Measurements from ENCODE around the gene CMPK2.
A peak's percentile ranks its signal among the peaks of the same experiment; 100 is the strongest.

Gene CMPK2

GRCh38 chr2:6841537-6842287, 24.0 kb downstream of the CMPK2 start:
- DNase-seq (ENCODE audit: low spot score): no peak

DNA sequence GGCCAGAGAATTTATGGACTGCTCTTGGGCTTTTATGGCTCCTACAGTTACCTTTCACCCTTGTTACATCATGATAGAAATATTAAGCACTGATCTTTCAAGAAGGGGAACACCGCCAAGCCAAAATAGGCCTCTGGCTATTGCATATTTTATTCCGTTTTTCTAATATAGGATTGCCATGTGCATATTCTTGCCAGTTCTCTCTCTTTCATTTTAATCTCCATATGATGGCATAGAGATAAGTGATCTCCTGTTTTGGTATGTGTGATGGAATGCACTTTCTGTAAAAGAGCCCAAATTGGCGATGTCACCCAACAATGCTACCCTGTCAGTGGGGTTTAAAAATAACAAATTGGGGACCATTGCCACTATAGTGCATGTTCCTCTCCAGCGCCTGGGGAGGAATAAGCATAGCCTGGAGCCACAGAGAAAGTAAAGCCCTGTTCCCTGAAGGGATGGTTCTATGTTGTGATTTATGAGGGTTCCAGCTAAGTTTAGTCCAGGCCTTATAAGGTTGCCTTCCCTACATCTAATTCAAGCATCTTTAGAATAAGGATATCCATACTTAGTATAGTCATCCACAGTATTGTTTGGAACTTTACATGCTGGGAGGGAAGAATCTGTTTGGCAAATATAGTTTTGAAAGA, 26.9 kb downstream of the CMPK2 start:
- no peak for DNase-seq (ENCODE audit: low spot score)

- no peak for DNase-seq (ENCODE audit: low spot score)
These were observed 30.2 kb downstream of the CMPK2 start for GRCh38 chr2:6835467-6835866.

- DNase-seq (ENCODE audit: low spot score): no peak
These were observed 31.5 kb downstream of the CMPK2 start for GRCh38 chr2:6834163-6834562.

- no peak for DNase-seq (ENCODE audit: low spot score)
These were observed 32.5 kb downstream of the CMPK2 start for GRCh38 chr2:6833300-6833604.

DNA sequence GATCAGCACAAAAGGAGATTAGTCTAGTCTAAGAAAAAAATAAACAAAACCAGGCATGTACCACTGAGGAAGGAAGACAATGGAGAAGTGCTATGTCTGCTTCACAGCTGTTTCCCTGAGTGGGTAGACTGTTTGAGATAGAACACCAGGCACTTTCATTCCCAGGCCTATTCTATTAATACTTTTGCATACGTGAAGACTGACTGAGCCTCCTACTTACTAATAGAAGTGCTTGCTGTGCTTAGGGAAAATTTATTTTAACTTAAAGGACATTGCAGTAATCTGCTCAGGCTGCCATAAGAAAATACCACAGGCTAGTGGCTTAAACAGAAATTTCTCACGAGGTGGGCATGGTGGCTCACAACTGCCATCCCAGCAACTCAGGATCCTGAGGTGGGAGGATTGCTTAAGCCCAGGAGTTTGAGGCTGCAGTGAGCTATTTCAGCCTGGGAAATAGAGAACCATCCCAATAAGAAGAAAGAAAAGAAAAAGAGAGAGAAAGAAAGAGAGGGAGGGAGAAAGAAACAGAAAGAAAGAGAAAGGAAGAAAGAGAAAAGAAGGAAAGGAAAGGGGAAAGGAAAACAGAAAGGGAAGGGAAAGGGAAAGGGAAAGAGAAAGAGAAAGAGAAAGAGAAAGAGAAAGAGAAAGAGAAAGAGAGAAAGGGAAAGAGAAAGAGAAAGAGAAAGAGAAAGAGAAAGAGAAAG, 33.0 kb downstream of the CMPK2 start:
- DNase-seq (ENCODE audit: low spot score): no peak

- DNase-seq (ENCODE audit: low spot score): no peak
These were observed 34.5 kb downstream of the CMPK2 start for GRCh38 chr2:6831229-6831628.

DNA sequence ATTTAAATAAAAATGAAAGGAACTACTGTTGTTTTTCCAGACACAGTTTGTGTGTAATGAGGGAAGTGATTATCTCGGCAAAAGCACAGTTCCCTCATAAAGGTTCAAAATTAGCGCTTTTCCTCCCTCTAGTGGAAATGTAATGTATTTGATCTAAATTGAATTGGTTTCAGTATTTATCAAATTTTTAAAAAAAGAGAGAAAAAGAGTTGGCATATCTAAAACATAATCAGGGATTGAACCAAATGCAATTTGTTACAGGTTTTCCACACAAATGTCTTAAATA, 37.5 kb downstream of the CMPK2 start:
- peak; percentile 51 for DNase-seq (ENCODE audit: low spot score)

GRCh38 chr2:6827566-6828298, 38.0 kb downstream of the CMPK2 start:
- no peak for DNase-seq (ENCODE audit: low spot score)

DNA sequence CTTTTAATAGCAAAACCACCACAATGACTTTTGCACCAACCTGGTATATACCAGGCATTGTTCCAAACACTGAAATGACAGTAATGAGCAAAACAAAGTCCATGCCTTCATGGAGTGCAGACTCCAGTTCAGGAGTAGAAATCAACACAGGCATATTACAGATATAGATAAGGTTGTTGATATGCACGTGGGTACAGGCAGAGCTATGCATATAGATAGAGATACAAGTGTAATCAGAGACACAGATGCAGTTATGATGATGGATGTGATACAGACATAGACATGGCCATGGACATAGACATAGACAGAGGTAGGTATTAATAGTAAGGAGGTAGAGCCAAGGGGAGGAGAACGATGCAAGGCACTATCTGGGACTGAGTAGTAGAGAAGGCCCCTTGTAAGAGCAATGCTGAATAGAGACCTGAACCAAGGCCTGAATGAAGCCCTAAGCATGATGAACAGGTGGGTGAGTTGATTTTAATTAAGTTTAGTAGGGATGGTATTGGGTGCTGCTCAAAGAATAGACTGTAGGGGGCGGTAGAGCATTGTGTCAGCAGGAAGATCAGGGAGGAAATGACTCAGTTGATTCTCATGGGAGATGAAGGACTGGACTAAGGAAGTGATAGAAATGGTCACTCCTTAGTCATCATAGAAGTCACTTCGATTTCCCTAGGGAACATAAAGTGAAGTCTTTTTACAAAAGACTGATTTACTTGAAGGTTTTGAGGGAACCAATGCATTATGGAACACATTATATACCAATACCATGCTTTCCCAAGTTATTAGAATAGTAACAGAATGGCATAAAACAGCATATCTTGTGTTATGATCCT, 39.4 kb downstream of the CMPK2 start:
- DNase-seq (ENCODE audit: low spot score): peak; percentile 49

GRCh38 chr2:6824962-6825361, 40.7 kb downstream of the CMPK2 start:
- DNase-seq (ENCODE audit: low spot score): peak; percentile 32

- no peak for DNase-seq (ENCODE audit: low spot score)
These were observed 42.6 kb downstream of the CMPK2 start for GRCh38 chr2:6823111-6823510.

DNA sequence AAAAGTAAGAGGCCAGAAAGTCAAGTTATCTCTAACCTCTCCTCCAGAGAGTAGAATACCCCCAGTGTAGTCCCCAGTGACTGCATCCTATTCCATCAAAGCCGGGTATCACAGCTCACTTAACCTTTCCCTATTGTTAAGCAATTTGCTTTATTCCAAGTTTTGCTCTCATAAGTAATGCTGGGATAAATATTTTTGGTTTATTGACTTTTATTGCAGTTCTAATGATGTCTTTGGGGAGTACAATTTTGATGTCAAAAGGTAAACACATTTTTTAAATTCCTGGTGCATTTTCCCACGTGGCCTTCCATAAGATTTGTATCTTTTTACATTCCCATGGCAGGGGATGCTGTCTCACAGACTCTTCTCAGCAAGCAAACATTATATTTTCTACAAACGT, 43.3 kb downstream of the CMPK2 start:
- no peak for DNase-seq (ENCODE audit: low spot score)

DNA sequence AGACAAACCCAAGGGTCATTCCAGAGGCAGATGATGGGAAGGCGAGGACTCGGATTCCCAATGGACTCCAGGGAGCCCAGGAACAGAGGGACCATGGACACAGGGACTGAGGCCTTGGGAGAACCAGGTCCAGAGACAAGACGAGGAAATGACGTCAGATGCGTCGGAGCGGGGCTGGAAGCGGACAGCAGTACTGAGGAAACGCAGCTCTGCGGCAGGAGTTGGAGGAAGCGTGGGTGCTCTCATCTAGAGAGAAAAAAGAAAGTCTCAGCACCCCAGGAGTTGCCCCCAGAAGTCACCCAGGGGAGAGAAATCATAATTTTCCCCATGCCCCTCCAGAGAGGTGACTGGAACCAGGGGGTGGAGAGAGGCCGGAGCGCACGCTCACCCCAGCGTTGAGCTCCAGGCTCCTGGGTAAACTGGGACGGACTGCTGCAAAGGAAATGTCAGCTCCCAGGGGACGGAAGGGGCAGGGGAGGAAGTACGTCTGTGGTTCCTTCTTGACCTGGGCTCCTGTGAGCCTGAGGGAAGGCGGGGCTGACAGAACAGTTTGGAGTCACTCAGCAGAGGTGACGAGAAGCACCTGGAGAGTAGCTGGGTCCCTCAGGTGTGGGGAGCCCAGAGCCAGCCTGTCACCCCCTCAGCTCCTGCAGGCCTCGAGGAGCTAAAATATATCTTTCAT, 44.7 kb downstream of the CMPK2 start:
- no peak for DNase-seq (ENCODE audit: low spot score)

DNA sequence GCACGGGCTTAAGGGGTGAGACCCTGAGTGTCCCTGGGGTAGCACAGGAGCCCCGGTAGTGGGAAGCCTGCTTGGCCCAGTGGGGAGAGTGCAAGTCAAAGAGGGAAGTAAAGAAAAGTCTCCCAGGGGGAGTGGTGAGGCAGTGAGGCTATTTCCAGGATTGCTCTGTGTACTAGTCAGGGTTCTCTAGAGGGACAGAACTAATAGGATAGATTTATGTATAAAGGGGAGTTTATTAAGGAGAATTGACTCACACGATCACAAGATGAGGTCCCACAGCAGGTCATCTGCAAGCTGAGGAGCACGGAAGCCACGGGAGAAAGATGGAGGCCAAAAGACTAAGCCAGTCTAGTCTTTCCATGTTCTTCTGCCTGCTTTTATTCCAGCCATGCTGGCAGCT, 45.5 kb downstream of the CMPK2 start:
- DNase-seq (ENCODE audit: low spot score): no peak

DNA sequence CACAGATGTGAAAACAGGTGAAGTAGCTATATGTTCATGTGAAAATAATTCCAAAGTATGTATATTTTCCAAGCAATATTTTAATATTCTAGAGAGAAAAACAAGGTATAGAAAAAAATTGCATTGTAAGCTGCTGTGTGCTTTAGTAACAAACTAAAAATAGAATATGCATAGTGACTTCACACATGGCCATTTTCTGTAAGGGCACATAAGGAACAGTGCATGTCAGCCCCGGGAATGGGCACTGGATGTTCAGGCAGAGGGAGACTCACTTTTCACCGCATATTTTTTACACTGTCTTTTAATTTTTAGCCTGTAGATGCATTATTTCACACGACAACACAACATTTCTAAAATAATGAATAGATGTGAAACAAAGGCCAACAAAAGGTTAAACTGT, 46.0 kb downstream of the CMPK2 start:
- no peak for DNase-seq (ENCODE audit: low spot score)

- DNase-seq (ENCODE audit: low spot score): no peak
These were observed 47.7 kb downstream of the CMPK2 start for GRCh38 chr2:6818012-6818411.

DNA sequence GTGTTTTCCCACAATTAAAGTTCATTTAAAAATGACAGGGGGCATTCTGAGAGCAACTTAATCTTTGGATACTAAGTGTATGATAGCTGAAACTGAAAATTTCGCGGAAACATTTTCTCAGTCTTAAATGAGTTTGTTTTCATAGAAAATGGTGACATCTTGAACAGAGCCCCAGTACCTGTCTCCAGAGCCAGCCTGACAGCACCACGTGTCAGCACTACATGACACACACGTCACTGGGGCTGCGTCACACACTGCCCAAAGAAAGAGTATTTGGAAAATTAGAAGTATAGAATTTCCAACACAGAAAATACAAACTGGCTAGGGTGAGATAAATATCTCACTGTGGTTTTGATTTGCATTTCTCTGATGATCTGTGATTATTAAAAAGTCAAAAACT, 50.8 kb downstream of the CMPK2 start:
- DNase-seq (ENCODE audit: low spot score): no peak

GRCh38 chr2:6814312-6814711, 51.4 kb downstream of the CMPK2 start:
- DNase-seq (ENCODE audit: low spot score): no peak

- DNase-seq (ENCODE audit: low spot score): no peak
These were observed 52.1 kb downstream of the CMPK2 start for GRCh38 chr2:6813573-6813972.

- DNase-seq (ENCODE audit: low spot score): no peak
These were observed 52.7 kb downstream of the CMPK2 start for GRCh38 chr2:6812857-6813530.

All from AG08395 (cell line).